ENCODE results near the gene TPCN1.

Gene TPCN1

GRCh38 chr12:113221181-113221996 is at the start of gene TPCN1:
Gene TPCN1 (plus strand): TSS chr12:113221464. CDS start chr12:113226853, 5,389 bp downstream.
- TF ChIP-seq CTCF (IDR thresholded peaks at IDR 0.05; ENCODE audit: borderline replicate concordance, control extremely low read depth, extremely low read depth, insufficient read depth, missing control alignments) = no peak
- DNase-seq (ENCODE audit: low spot score) = peak; percentile 96
- in situ Hi-C loops (cut with MboI; ENCODE audit: low sequenced_read_pairs, unreplicated experiment) = no loop called here

- no peak for TF ChIP-seq CTCF (IDR thresholded peaks at IDR 0.05; ENCODE audit: borderline replicate concordance, control extremely low read depth, extremely low read depth, insufficient read depth, missing control alignments)
- DNase-seq (ENCODE audit: low spot score) = no peak
- in situ Hi-C loops (cut with MboI; ENCODE audit: low sequenced_read_pairs, unreplicated experiment) = loop anchor here (10.0 kb wide), 1 partner anchor 117 kb away; the partner anchor contains the start of gene DTX1
Measured at GRCh38 chr12:113171543-113171942, 49.7 kb upstream of the TPCN1 start.

GRCh38 chr12:113172185-113172584 is 49.1 kb upstream of the TPCN1 start:
- in situ Hi-C loops (cut with MboI; ENCODE audit: low sequenced_read_pairs, unreplicated experiment) = loop anchor here (10.0 kb wide), 1 partner anchor 117 kb away; the partner anchor contains the start of gene DTX1
- no peak for TF ChIP-seq CTCF (IDR thresholded peaks at IDR 0.05; ENCODE audit: borderline replicate concordance, control extremely low read depth, extremely low read depth, insufficient read depth, missing control alignments)
- no peak for DNase-seq (ENCODE audit: low spot score)

- TF ChIP-seq CTCF (IDR thresholded peaks at IDR 0.05; ENCODE audit: borderline replicate concordance, control extremely low read depth, extremely low read depth, insufficient read depth, missing control alignments) = no peak
- DNase-seq (ENCODE audit: low spot score) = peak; percentile 72
- in situ Hi-C loops (cut with MboI; ENCODE audit: low sequenced_read_pairs, unreplicated experiment) = loop anchor here (10.0 kb wide), 1 partner anchor 118 kb away; the partner anchor contains the start of gene DTX1
Measured at GRCh38 chr12:113173081-113173698, 48.1 kb upstream of the TPCN1 start.

GRCh38 chr12:113174461-113175384 is 46.5 kb upstream of the TPCN1 start:
- peak; percentile 91 for DNase-seq (ENCODE audit: low spot score)
- peak; percentile 99 for TF ChIP-seq CTCF (IDR thresholded peaks at IDR 0.05; ENCODE audit: borderline replicate concordance, control extremely low read depth, extremely low read depth, insufficient read depth, missing control alignments)
- in situ Hi-C loops (cut with MboI; ENCODE audit: low sequenced_read_pairs, unreplicated experiment) = loop anchor here (10.0 to 25.0 kb wide), 2 partner anchors 120 to 738 kb away; partner anchors contain the start of gene DTX1

- in situ Hi-C loops (cut with MboI; ENCODE audit: low sequenced_read_pairs, unreplicated experiment) = loop anchor here (10.0 to 25.0 kb wide), 2 partner anchors 124 to 733 kb away; partner anchors contain the start of gene DTX1
- no peak for DNase-seq (ENCODE audit: low spot score)
- no peak for TF ChIP-seq CTCF (IDR thresholded peaks at IDR 0.05; ENCODE audit: borderline replicate concordance, control extremely low read depth, extremely low read depth, insufficient read depth, missing control alignments)
Measured at GRCh38 chr12:113179023-113179422, 42.2 kb upstream of the TPCN1 start.
